ENCODE data around the gene CLMP.
A peak's percentile ranks its signal among the peaks of the same experiment; 100 is the strongest.

Gene CLMP

GRCh38 chr11:123195188-123196059, at the start of gene CLMP:
Gene CLMP, minus strand, starts transcription at chr11:123195248. Its CDS starts 308 bp downstream, at chr11:123194940.
- DNase-seq (ENCODE audit: low read depth): no peak

GRCh38 chr11:123241874-123242543, 47.0 kb upstream of the CLMP start:
- no peak for DNase-seq (ENCODE audit: low read depth)

- no peak for DNase-seq (ENCODE audit: low read depth)
Measured at GRCh38 chr11:123241294-123241693, 46.2 kb upstream of the CLMP start.

- DNase-seq (ENCODE audit: low read depth): no peak
Measured at GRCh38 chr11:123239191-123240150, 44.4 kb upstream of the CLMP start.

GRCh38 chr11:123238297-123238696, 43.2 kb upstream of the CLMP start:
- no peak for DNase-seq (ENCODE audit: low read depth)

GRCh38 chr11:123236879-123237278, 41.8 kb upstream of the CLMP start:
- DNase-seq (ENCODE audit: low read depth): no peak

- DNase-seq (ENCODE audit: low read depth): no peak
Measured at GRCh38 chr11:123235656-123236261, 40.7 kb upstream of the CLMP start.

- DNase-seq (ENCODE audit: low read depth): peak; percentile 11
Measured at GRCh38 chr11:123235117-123235655, 40.1 kb upstream of the CLMP start.

GRCh38 chr11:123233975-123234334, 38.9 kb upstream of the CLMP start:
- no peak for DNase-seq (ENCODE audit: low read depth)

GRCh38 chr11:123233280-123233974, 38.4 kb upstream of the CLMP start:
- DNase-seq (ENCODE audit: low read depth): no peak

- no peak for DNase-seq (ENCODE audit: low read depth)
Measured at GRCh38 chr11:123231777-123232176, 36.7 kb upstream of the CLMP start.

- DNase-seq (ENCODE audit: low read depth): no peak
Measured at GRCh38 chr11:123231256-123231655, 36.2 kb upstream of the CLMP start.

- no peak for DNase-seq (ENCODE audit: low read depth)
Measured at GRCh38 chr11:123230346-123230745, 35.3 kb upstream of the CLMP start.

- no peak for DNase-seq (ENCODE audit: low read depth)
Measured at GRCh38 chr11:123228496-123229163, 33.6 kb upstream of the CLMP start.

GRCh38 chr11:123227763-123228495, 32.9 kb upstream of the CLMP start:
- no peak for DNase-seq (ENCODE audit: low read depth)

GRCh38 chr11:123221584-123221983, 26.5 kb upstream of the CLMP start:
- DNase-seq (ENCODE audit: low read depth): no peak

GRCh38 chr11:123221096-123221561, 26.1 kb upstream of the CLMP start:
- no peak for DNase-seq (ENCODE audit: low read depth)

- DNase-seq (ENCODE audit: low read depth): no peak
Measured at GRCh38 chr11:123219066-123219690, 24.1 kb upstream of the CLMP start.

- DNase-seq (ENCODE audit: low read depth): no peak
Measured at GRCh38 chr11:123218451-123218850, 23.4 kb upstream of the CLMP start.

Measured in stimulated activated CD8-positive, alpha-beta memory T cell treated with anti-CD3 and anti-CD28 coated beads, Interleukin-7, amount 100 ng/mL, for 24 hours (primary cell).